Esophagus muscularis mucosa (tissue), 4 donors: ENCODE results near the gene ARF3. TPM values are rescaled to one million over a fixed set of nuclear protein-coding genes. Genes with fewer than 3 reads are reported as not detected.

ENCODE experiments used
- DNase-seq: peaks from one replicate; pipeline ENCODE4 v3.0.0-alpha.2; 2017; ENCODE audit errors: extremely low spot score
- H3K27ac ChIP-seq, 4 donors: fragments of 200-600 bp; sonication (generic); replicated peaks in 1 of 4; 1 replicate in 3 of 4; 2 replicates in 1 of 4; pipeline ENCODE4 v1.5.1; 2016 to 2019; ENCODE audit warnings: mild to moderate bottlenecking in 1 of 4
- H3K27me3 ChIP-seq, 4 donors: fragments of 200-600 bp; sonication (generic); one replicate each; pipeline versions ENCODE4 v1.5.1 to v1.6.0; 2016 to 2019
- H3K36me3 ChIP-seq, 4 donors: fragments of 200-600 bp; sonication (generic); one replicate each; pipeline ENCODE4 v1.5.1; 2016 to 2019
- H3K4me1 ChIP-seq, 4 donors: fragments of 200-600 bp; sonication (generic); one replicate each; pipeline ENCODE4 v1.5.1; 2016 to 2019
- H3K4me3 ChIP-seq, 4 donors: fragments of 200-600 bp; sonication (generic); 1 replicate in 2 of 4; 2 replicates in 2 of 4; pipeline ENCODE4 v1.5.1; 2016 to 2019; ENCODE audit warnings: mild to moderate bottlenecking in 4 of 4, moderate library complexity in 1 of 4
- H3K9me3 ChIP-seq, 4 donors: fragments of 200-600 bp; sonication (generic); 1 replicate in 3 of 4; 2 replicates in 1 of 4; pipeline ENCODE4 v1.5.1; 2016 to 2019
- CTCF ChIP-seq, 3 experiments: fragments of 200-600 bp in 2 of 3; fragments of 450-650 bp in 1 of 3; sonication (generic) in 2 of 3; IDR thresholded peaks; one replicate each; pipeline ENCODE4 v1.5.1; 2017 to 2019; ENCODE audit warnings: antibody characterized with exemption in 3 of 3, mild to moderate bottlenecking in 2 of 3, moderate library complexity in 1 of 3
- EP300 ChIP-seq: sonication (generic); formaldehyde crosslinking; IDR thresholded peaks from one replicate; pipeline ENCODE4 v1.6.1; 2017; ENCODE audit warnings: antibody characterized with exemption
- POLR2A ChIP-seq: fragments of 450-650 bp; IDR thresholded peaks from one replicate; pipeline ENCODE4 v1.6.1; 2017; ENCODE audit warnings: antibody characterized with exemption, moderate library complexity, mild to moderate bottlenecking, low read depth
- POLR2AphosphoS5 ChIP-seq, 2 donors: sonication (generic); formaldehyde crosslinking; IDR thresholded peaks; one replicate each; pipeline ENCODE4 v1.6.1; 2017; ENCODE audit warnings: antibody characterized with exemption in 2 of 2
- WGBS: methylation state at CpG from one replicate; pipeline ENCODE4 v1.1.5; 2018; 5-methylcytosine and 5-hydroxymethylcytosine counted together
- intact Hi-C: fragments of 100-400 bp; cut with DNase I; formaldehyde crosslinking; loops from one replicate; pipeline ENCODE4 v1.15.1; 2023
- total RNA-seq, 4 donors: library from RNA; depleted of rRNA; stranded (reverse); fragments of >200 nt; gene quantifications; one replicate each; pipeline versions ENCODE4 v1.1.0 to v1.2.1, GENCODE V29; 2016

ARF3 gene
- total RNA-seq, 4 donors from 2014 or later, result 42.8 to 71.9 (median 65.1) TPM

GRCh38 chr12:48978741-48979601, 21.7 kb upstream of the ARF3 start:
- Histone ChIP-seq H3K27me3 (peaks cover 18 to 98% (median 62%) of the 10 kb centered on the region in 4 donors), H3K4me1 (peaks cover 40 to 49% (median 42%) of the 10 kb centered on the region in 4 donors), H3K9me3 (no peaks in the 10 kb centered on the region), H3K27ac (no peak overlapping the region), H3K4me3 (peak overlapping the region; percentile 37 to 53 (median 41)), H3K36me3 (no peaks in the 10 kb centered on the region)
- DNase-seq, result no peak
- WGBS, result 4% methylated on average over 27 of the region's 45 CpGs
- intact Hi-C loops, result no loop called here
- no peak for TF ChIP-seq CTCF (IDR thresholded peaks at IDR 0.05)
- TF ChIP-seq EP300, result no peak
- TF ChIP-seq POLR2A, result no peak
- no peak for TF ChIP-seq POLR2AphosphoS5 (IDR thresholded peaks at IDR 0.05)

- Histone ChIP-seq H3K27me3 (peaks cover 18 to 98% (median 68%) of the 10 kb centered on the region in 4 donors), H3K36me3 (no peaks in the 10 kb centered on the region), H3K27ac (no peak within 1 kb of the TSS), H3K4me1 (peaks cover 40 to 55% (median 48%) of the 10 kb centered on the region in 4 donors), H3K9me3 (no peaks in the 10 kb centered on the region), H3K4me3 (peak within 1 kb of the TSS; percentile 37 to 53 (median 41))
- WGBS, result 3% methylated on average over 8 of the region's 45 CpGs
- intact Hi-C loops, result no loop called here
- no peak for DNase-seq
- TF ChIP-seq CTCF (IDR thresholded peaks at IDR 0.05), result peak in 1 of 3 experiments; percentile 10
- no peak for TF ChIP-seq POLR2AphosphoS5 (IDR thresholded peaks at IDR 0.05)
These were observed 21.0 kb upstream of the ARF3 start, which contains the start of gene WNT1 for GRCh38 chr12:48978291-48978740. Gene WNT1 (plus strand): TSS chr12:48978322. CDS start chr12:48978651, 329 bp downstream.

GRCh38 chr12:48977290-48978281, 20.3 kb upstream of the ARF3 start:
- Histone ChIP-seq H3K9me3 (no peaks in the 10 kb centered on the region), H3K36me3 (no peaks in the 10 kb centered on the region), H3K27ac (no peak overlapping the region), H3K4me3 (peak overlapping the region; percentile 37 to 53 (median 41)), H3K4me1 (peaks cover 40 to 59% (median 51%) of the 10 kb centered on the region in 4 donors), H3K27me3 (peaks cover 19 to 100% (median 75%) of the 10 kb centered on the region in 4 donors)
- peak; percentile 58 to 84 (median 63) for TF ChIP-seq CTCF (IDR thresholded peaks at IDR 0.05)
- TF ChIP-seq POLR2A, result no peak
- 32% methylated on average over 20 of the region's 50 CpGs for WGBS
- intact Hi-C loops, result no loop called here
- DNase-seq, result no peak

DNA sequence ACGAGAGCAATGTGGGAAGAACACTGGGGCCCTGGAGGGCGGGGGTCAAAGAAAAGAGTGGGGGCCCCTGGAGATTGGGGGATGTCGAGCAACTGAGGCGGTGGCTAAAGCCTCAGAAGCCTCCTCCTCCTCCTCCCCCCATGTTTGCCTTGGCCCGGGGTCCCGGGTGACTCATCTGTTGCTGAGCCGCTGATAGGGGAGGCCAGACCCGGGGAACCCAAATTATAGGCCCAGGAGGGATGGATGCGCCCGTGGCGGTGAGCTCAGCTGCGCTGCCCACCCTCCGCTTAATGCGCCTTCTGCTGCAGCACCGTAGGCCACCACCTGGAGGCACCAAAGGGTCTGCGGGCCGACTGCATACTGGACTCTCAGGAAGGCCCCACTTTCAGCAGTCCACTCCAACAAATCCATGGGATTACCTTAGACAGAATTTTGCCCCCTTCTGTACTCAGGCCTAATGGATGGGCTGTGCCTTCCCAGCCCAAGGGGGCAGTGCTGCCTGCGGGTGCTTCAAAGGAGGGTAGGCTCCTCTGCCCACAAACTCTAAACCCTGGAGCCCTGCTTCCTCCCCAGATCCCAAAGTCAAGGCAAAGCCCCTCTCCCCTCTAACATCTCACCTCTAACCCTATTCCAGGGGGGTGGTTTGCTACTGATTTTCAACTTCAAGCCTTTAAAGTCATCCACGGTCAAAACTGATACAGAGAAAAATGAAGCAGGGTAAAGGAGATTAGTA, 16.8 kb upstream of the ARF3 start:
- Histone ChIP-seq H3K4me1 (peaks cover 33 to 64% (median 58%) of the 10 kb centered on the region in 4 donors), H3K4me3 (no peak overlapping the region), H3K36me3 (no peaks in the 10 kb centered on the region), H3K27me3 (peaks cover 17 to 100% (median 72%) of the 10 kb centered on the region in 4 donors), H3K9me3 (no peaks in the 10 kb centered on the region), H3K27ac (no peak overlapping the region)
- no peak for DNase-seq
- intact Hi-C loops, result no loop called here
- no peak for TF ChIP-seq POLR2A
- no peak for TF ChIP-seq EP300
- peak; percentile 33 to 63 (median 44) for TF ChIP-seq CTCF (IDR thresholded peaks at IDR 0.05)
- WGBS, result 48% methylated on average over 8 of the region's 19 CpGs
